Spinal cord (tissue), 10 donors: ENCODE results near the gene DCTN1. TPM values are rescaled to one million over a fixed set of nuclear protein-coding genes. Genes with fewer than 3 reads are reported as not detected.

Source experiments
- DNase-seq, 6 donors: peaks; one replicate each; pipeline versions ENCODE4 v3.0.0 to v3.0.0-alpha.2; 2013 to 2015; ENCODE audit warnings: low spot score in 6 of 6, low read depth in 4 of 6
- H3K27ac ChIP-seq: one replicate; pipeline ENCODE4 v1.5.1; 2013; ENCODE audit warnings: low read depth, low read length, control low read depth
- H3K27me3 ChIP-seq: one replicate; pipeline ENCODE4 v1.6.1; 2013; ENCODE audit warnings: low read length; ENCODE audit not compliant: control insufficient read depth, insufficient read depth
- H3K36me3 ChIP-seq: one replicate; pipeline ENCODE4 v1.6.1; 2013; ENCODE audit warnings: low read length; ENCODE audit not compliant: control insufficient read depth, insufficient read depth
- H3K4me1 ChIP-seq: one replicate; pipeline ENCODE4 v1.6.1; 2013; ENCODE audit warnings: low read length; ENCODE audit not compliant: control insufficient read depth, insufficient read depth
- H3K4me3 ChIP-seq: one replicate; pipeline ENCODE4 v1.5.1; 2013; ENCODE audit warnings: low read depth, low read length, control low read depth
- H3K9me3 ChIP-seq: one replicate; pipeline ENCODE4 v1.6.1; 2013; ENCODE audit warnings: low read length; ENCODE audit not compliant: control insufficient read depth, insufficient read depth
- WGBS: methylation state at CpG from one replicate; pipeline ENCODE4 v1.1.5; 2013; ENCODE audit warnings: missing lambda C conversion rate; ENCODE audit not compliant: insufficient coverage; 5-methylcytosine and 5-hydroxymethylcytosine counted together
- polyA plus RNA-seq, 2 donors: library from polyadenylated mRNA; unstranded; fragments of 120-200 nt; gene quantifications; one replicate each; pipeline ENCODE4 v1.2.1, GENCODE V29; 2013; ENCODE audit not compliant: insufficient read length in 2 of 2
- total RNA-seq, 2 donors: library from RNA; depleted of rRNA in 1 of 2; stranded (reverse); fragments of 120-200 nt in 1 of 2; fragments of >200 nt in 1 of 2; gene quantifications; one replicate each; pipeline versions ENCODE4 v1.2.3 to v1.2.4, GENCODE V29; 2013 to 2014
- donor health status: healthy.

DCTN1 gene
- total and polyA plus RNA-seq, 4 donors, result 99.4 to 296 (median 197) TPM

GRCh38 chr2:74374509-74375205 lies 5.5 kb downstream of the DCTN1 start:
- 31% methylated on average over 19 of the region's 19 CpGs for WGBS
- H3K27me3 ChIP-seq, result no peaks in the 10 kb centered on the region
- peak overlapping the region; percentile 77 for H3K27ac ChIP-seq
- peaks cover 50% of the 10 kb centered on the region for H3K4me1 ChIP-seq
- H3K4me3 ChIP-seq, result peak overlapping the region; percentile 66
- H3K36me3 ChIP-seq, result peaks cover 55% of the 10 kb centered on the region
- peak; percentile 56 to 98 (median 86) for DNase-seq
- H3K9me3 ChIP-seq, result no peaks in the 10 kb centered on the region

GRCh38 chr2:74373985-74374384 lies 6.1 kb downstream of the DCTN1 start:
- DNase-seq, result no peak
- Histone ChIP-seq H3K4me3 (peak overlapping the region; percentile 66), H3K9me3 (no peaks in the 10 kb centered on the region), H3K36me3 (peaks cover 62% of the 10 kb centered on the region), H3K27me3 (no peaks in the 10 kb centered on the region), H3K4me1 (peaks cover 46% of the 10 kb centered on the region), H3K27ac (peak overlapping the region; percentile 77)
- 14% methylated on average over 5 of the region's 8 CpGs for WGBS

- no peaks in the 10 kb centered on the region for H3K27me3 ChIP-seq
- peak overlapping the region; percentile 66 for H3K4me3 ChIP-seq
- no peaks in the 10 kb centered on the region for H3K9me3 ChIP-seq
- H3K36me3 ChIP-seq, result peaks cover 69% of the 10 kb centered on the region
- no peak overlapping the region for H3K27ac ChIP-seq
- H3K4me1 ChIP-seq, result peaks cover 46% of the 10 kb centered on the region
- 68% methylated on average over 2 of the region's 5 CpGs for WGBS
- peak in 1 of 6 donors; percentile 16 for DNase-seq
Measured at GRCh38 chr2:74373221-74373676, 6.9 kb downstream of the DCTN1 start.

- H3K36me3 ChIP-seq, result peaks cover 70% of the 10 kb centered on the region
- no peak overlapping the region for H3K27ac ChIP-seq
- peaks cover 41% of the 10 kb centered on the region for H3K4me1 ChIP-seq
- 94% methylated on average over 4 of the region's 6 CpGs for WGBS
- no peak overlapping the region for H3K4me3 ChIP-seq
- no peaks in the 10 kb centered on the region for H3K27me3 ChIP-seq
- no peak for DNase-seq
- no peaks in the 10 kb centered on the region for H3K9me3 ChIP-seq
Measured at GRCh38 chr2:74372674-74373073, 7.4 kb downstream of the DCTN1 start.

GRCh38 chr2:74371421-74371820 lies 8.7 kb downstream of the DCTN1 start:
- Histone ChIP-seq H3K4me1 (peaks cover 40% of the 10 kb centered on the region), H3K27ac (no peak overlapping the region), H3K4me3 (no peak overlapping the region), H3K27me3 (no peaks in the 10 kb centered on the region), H3K9me3 (no peaks in the 10 kb centered on the region), H3K36me3 (peaks cover 72% of the 10 kb centered on the region)
- WGBS, result 100% methylated on average over 8 of the region's 9 CpGs
- no peak for DNase-seq

GRCh38 chr2:74369976-74370375 lies 10.1 kb downstream of the DCTN1 start:
- WGBS, result 94% methylated on average over 3 of the region's 7 CpGs
- Histone ChIP-seq H3K27ac (no peak overlapping the region), H3K36me3 (peaks cover 76% of the 10 kb centered on the region), H3K4me1 (peaks cover 29% of the 10 kb centered on the region), H3K27me3 (no peaks in the 10 kb centered on the region), H3K4me3 (no peak overlapping the region), H3K9me3 (no peaks in the 10 kb centered on the region)
- DNase-seq, result no peak

GRCh38 chr2:74368499-74368898 lies 11.6 kb downstream of the DCTN1 start:
- H3K4me3 ChIP-seq, result no peak overlapping the region
- H3K9me3 ChIP-seq, result no peaks in the 10 kb centered on the region
- H3K27me3 ChIP-seq, result no peaks in the 10 kb centered on the region
- no peak for DNase-seq
- peaks cover 14% of the 10 kb centered on the region for H3K4me1 ChIP-seq
- H3K27ac ChIP-seq, result no peak overlapping the region
- 70% methylated on average over 1 of the region's 5 CpGs for whole genome bisulfite sequencing
- peaks cover 89% of the 10 kb centered on the region for H3K36me3 ChIP-seq

GRCh38 chr2:74367789-74368188 lies 12.3 kb downstream of the DCTN1 start:
- H3K27ac ChIP-seq, result no peak overlapping the region
- no peak overlapping the region for H3K4me3 ChIP-seq
- H3K27me3 ChIP-seq, result no peaks in the 10 kb centered on the region
- no peak for DNase-seq
- WGBS, result 100% methylated on average over 6 of the region's 7 CpGs
- H3K36me3 ChIP-seq, result peaks cover 96% of the 10 kb centered on the region
- H3K4me1 ChIP-seq, result peaks cover 7% of the 10 kb centered on the region
- no peaks in the 10 kb centered on the region for H3K9me3 ChIP-seq

- H3K27ac ChIP-seq, result no peak overlapping the region
- H3K4me3 ChIP-seq, result no peak overlapping the region
- DNase-seq, result no peak
- H3K9me3 ChIP-seq, result no peaks in the 10 kb centered on the region
- 100% methylated on average over 2 of the region's 3 CpGs for WGBS
- no peaks in the 10 kb centered on the region for H3K4me1 ChIP-seq
- H3K36me3 ChIP-seq, result peaks cover 99% of the 10 kb centered on the region
- no peaks in the 10 kb centered on the region for H3K27me3 ChIP-seq
Measured at GRCh38 chr2:74366036-74366435, 14.1 kb downstream of the DCTN1 start.
